NCI-H2029 treated with DMSO at 0.1 percent for 48 hours (cell line): Measurements from ENCODE around the gene LCN10.
"Not testable (repeated sequence)": the region's sequence is repeated elsewhere in the genome, so short reads cannot be mapped to it uniquely, and the experiment has no call there.

Experiments used
- DNase-seq: peaks from one replicate; lab custom pipeline; 2025; lab: John Stamatoyannopoulos, UW

Gene LCN10

DNA sequence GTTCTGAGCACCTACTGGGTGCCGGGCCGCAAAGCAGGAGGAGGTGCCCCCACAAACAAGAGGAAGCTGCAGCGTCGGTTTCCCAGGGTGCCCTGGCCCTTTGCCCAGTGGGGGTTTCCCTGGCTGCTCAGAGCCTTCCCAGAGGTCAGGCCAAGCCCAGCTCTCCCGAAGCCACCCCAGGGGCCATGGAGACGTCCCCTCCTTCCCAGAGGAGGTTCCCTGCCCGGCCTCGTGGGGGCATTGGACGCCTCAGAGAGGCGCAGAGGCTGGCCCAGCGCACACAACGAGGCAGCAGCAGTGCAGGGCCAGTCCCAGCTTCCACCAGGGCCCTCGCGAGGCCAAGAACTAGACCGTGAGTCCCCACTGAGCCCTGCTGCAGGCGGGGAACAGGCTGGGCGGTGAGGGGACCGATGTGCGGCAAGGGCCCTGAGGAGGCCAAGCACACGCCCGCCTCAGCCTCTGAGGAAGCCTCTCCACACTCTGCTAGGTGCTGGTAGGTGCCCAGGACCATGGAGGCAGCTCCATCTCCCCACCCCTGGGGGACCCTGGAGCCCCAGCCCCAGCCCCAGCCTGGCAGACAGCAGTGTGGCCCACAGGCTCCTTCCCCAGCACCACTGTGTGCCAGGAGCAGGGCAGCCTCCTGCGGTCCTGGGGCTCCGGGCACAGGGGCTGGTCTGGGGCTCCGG is 23.4 kb downstream of the LCN10 start:
- DNase-seq, result no peak

DNA sequence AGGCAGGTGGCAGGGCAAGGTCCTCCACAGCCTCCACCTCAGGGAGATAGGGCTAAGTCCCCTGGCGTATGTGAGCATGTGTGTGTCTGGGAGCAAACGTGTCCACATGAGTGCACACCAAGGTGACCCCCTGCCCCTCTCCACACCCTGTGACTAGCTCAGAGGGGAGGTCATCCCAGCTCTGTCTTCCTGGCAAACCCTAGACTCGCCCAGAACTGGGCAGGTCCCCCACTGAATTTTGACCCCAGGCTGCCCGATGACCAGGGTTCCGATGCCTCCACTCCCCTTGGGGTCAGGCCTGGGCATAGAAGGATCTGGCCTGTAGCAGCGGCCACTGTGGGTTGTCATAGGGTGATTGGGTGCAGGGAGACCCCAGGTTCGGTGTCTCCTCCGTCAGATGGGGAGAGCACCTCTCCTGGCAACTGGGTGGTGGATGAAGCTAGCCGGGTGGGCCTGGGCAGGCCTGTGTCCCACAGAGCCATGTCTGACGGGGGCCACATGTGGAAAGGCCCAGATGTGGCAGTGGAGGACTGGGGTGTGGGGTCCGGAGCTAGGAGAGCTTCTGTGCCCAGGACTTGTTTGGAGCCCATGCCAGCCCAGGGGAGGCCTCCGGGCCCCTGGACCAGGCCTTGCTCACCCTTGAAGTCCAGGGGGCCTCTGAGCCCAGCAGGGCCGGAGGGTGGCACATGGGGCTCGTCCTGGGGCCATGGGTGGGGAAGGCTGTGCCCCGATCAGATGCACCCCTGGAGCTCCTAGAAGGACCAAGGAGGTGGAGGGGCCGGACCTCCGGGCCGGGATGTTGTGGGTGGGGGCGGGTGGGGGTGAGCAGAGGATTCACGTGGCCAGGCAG is 24.2 kb downstream of the LCN10 start:
- no peak for DNase-seq

DNA sequence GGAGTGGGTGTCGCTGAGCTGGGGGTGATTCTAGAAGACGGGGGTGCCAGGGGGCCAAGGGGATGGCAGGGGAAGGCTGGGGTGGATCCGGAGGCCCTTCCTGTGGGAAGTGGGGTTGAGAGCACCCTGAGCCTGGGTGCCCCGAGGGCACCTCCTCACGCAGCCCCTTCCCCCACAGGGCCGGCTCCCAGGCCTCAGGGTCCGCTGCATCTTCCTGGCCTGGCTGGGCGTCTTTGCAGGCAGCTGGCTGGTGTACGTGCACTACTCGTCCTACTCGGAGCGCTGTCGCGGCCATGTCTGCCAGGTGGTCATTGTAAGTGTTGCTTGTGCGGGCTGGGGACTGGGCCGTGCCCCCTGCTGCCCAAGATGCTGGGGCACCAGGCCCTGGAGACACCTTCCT is 25.3 kb downstream of the LCN10 start:
- DNase-seq, result no peak

DNA sequence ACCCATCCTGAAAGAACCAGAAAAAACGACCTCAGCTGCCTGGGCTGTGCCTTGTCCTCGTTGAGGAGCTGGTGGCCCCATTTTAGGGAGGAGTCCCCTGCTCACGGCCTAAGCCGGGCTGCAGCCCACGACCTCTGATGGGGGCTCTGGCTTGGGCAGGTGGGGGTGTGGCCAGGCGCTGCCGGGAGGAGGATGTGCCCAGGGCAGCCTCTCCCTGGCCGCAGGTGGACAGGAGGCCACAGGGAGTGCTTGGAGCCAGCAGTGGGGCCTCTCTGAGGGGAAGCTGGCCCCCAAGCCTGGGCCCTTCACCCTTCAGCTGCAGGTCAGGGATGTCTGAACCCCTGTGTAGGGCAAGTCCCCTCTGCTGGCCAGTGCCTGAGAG is 27.9 kb downstream of the LCN10 start:
- DNase-seq, result no peak

DNA sequence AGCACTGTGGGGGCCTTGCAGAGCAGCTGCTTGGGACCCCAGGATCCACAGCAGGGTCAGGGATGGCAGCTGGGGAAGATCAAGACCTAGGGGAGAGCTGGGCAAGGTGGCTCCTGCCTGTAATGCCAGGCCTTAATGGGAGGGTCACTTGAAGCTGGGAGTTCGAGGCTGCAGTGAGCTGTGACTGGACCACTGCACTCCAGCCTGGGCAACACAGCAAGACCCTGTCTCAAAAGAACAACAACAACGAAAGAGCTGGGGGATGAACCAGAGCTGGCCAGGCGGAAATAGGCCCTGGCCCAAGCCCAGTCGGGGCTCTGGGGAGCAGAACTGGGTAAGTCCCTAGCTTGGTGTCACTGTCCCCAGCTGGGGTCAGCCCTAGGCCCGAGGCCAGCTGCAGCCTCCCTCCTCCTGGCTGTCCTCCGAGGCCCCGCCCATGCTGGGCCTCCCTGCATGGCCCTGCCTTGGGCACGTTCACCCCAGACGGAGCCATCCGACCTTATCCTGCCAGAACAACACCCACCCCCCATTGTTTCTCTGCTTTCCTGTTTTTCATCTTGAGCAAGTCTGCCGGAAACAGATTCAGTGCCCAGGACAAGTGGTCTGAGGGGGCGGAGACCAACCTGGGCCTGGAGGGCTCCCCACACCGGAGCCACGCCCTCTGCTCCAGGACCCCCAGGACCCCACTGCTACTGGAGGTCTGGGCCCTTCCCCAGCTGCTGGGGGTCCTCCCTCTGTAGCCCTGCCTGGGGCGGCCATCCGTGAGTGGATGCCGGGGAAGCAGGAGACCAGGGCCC is 28.4 kb downstream of the LCN10 start:
- no peak for DNase-seq

DNA sequence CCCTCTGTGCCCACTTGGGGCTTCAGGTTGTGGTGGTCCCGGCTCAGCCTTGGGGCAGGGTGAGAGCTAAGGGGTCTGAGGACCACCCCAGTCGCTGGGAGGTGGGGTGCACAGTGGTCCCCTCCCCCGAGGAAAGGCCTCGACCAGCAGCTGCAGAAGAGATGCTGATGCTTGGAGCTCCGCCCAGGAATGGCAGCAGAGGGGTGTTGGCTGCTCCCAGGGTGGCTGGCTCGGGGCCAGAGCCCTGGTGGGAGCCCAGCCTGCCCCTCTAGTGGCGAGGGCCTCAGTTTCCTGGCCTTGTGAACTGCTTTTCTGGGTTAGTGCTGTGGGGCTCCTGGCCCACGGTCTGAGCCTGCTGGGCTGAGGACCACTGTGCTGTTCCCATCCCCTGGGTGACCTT is 29.2 kb downstream of the LCN10 start:
- DNase-seq, result no peak

DNA sequence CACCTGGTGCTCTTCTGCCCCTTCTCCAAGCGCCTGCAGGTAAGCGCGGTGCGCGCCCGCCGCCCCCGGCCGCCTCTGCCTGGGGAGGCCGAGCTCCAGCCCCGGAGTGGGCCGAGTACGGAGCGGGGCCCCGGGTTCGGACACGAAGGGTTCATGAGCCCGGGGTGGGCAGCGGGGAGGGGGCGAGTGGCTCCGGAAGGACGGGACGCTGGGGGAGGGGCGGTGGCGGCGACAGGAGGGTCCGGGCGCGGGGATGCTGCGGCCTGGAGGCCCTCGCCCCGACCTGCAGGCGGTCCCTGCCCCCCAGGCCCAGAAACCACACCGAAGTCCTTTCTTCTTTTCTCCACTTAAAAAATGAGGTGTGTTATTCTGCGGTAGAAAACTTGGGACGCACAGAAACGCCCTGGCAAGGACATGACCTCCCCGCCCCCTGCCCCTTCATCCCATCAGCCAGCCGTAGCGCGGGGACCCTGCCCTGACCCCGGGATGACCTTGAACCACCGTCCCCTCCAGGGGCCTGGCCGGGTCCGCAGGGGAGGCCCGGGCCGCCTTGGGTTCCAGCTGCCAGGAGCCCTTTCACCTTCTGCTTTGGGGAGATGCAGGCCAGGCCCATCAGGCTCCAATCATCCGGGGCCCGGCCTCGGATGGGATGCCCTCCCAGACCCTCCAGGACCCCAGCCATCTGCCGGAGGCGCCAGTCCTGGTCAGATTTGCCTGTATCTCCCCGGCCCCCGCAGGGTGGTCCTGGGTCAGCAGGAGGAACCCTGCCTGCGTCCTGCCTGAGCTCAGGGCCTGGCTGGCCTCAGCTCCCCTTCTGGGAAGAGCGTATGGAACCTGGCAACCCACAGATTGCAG is 29.8 kb downstream of the LCN10 start:
- DNase-seq, result no peak

DNA sequence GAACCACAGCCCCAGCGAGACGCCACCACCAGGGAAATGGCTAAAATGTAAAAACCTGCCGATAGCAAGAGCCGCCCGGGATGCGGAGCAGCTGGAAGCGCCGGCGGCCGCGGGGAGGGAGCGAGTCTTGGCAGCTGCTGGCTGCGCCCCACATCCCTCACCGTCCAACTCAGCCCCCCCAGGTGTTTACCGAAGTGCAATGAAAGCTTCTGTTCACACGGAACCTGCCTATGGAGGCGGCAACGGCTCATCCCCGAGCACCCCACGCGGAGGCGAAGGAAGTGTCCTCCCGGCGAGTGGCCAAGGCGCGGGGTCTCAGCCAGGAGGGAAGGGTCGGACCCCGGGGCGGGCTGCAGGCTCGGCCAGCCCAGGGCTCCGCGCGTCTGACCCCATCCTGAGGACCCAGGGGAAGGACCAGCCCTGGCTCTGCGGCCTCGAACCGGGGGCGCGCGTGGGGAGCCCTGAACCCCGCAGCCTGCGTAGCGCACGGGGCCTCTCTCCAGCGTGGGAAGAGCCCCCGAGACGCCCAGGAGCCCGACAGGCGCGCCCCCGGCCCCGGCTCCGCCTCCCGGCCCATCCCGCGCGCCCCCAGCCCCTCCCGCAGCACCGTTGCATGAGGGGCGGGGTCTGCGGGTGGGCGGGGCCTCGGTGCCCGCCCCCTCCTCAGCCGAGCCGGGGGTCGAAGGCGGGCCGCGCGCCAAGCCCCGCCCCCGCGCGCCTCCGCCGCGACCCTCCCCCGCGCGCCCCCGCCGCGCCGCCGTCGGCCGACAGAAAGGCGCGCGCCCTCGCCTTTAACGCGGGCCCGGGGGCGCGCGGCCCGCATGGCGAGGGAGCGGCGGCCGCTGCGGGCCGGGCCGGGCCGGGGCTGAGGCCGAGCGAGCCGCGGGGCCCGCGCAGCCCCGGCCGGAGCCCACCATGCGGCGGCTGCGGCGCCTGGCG is 30.7 kb downstream of the LCN10 start, which contains the start of gene DIPK1B:
DIPK1B (plus strand) TSS at position 822 of the 939 bp plus-strand sequence; CDS start at position 916, 94 bp downstream.
- no peak for DNase-seq

DNA sequence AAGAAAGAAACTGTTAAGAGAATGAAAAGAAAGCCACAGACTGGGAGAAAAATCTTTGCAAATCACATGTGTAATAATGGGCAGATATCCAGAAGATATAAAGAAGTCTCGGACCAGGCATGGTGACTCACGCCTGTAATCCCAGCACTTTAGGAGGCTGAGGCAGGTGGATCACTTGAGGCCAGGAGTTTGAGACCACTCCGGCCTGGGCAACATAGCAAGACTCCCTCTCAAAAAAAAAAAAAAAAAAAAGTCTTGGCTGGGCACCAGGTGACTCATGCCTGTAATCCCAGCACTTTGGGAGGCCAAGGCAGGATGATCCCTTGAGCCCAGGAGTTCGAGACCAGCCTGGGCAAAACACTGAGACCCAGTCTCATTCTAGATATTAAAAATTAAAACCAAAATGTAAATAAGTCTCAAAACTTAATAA is 31.5 kb downstream of the LCN10 start:
- DNase-seq, result not testable (repeated sequence)

DNA sequence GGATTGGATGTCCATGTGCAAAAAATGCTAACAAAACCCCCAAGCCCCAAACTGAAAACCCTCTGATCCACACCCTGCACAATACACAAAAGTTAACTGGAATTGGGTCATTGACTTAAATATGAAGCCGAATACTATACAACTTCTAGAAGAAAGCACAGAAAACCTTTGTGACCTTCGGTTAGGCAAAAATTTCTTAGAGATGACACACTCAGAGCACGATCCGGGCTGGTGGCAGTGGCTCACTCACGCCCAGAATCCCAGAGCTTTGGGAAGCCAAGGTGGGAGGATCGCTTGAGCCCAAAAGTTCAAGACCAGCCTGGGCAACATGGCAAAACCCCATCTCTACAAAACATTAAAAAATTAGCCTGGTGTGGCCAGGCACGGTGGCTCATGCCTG is 32.2 kb downstream of the LCN10 start:
- DNase-seq, result no peak

DNA sequence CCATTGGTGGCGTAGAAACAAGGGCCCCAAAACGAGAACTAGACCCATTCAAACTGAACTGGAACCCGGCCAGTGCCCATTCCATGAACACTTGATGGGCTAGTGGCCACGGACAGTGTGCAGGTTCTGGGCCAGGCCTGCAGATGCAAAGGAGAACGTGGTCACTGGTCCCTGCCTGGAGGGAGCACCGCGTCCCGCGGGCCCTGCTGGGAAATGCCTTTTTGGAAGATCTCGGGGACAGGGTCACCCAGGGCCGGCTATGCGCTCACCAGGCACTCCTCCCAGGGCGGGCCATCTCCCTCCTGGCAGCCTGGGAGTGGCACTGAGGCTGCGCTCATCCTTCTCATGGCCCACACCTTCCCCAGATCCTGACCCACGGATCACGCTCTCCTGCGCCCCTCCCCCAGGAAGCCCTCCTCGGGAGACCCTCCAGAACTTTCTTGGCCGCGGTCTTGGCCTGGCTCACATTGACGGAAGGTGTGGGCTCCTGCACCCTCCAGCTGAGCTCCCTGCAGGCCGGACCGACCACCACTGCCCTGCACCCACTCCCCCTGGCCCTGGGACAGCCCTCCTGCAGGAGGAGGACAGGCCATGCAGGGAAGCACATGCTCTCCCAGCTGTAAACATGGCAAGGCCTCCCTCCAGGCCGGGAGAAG is 33.2 kb downstream of the LCN10 start:
- no peak for DNase-seq

DNA sequence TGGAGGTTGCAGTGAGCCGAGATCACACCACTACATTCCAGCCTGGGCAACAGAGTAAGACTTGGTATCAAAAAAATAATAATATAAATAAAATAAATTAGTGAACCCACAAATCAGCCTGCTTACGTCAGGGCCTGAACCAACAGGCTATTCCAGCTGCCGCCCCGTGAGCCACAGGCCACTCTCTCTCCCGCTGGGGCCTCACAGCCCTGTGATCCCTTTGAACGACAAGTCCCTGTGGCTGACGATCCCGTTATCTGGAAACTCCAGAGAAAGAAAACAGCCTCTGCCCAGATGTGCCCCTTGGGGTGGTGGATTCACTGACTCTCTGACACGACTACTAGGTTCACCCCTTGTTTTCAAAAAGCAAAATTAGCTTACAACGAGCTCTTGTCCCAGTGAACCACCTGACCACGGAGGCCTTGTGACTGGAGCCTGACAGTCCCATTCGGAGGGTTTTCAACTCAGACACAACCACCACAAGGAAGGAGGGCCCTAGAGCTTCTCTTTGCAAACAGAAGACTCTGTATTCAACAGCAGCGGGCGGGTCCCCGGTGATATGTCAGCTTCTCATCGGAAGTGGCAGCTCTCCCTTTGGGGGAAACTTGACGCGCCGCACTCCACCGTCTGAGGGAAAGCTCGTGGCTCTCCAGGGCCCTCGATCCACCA is 34.8 kb downstream of the LCN10 start:
- no peak for DNase-seq

DNA sequence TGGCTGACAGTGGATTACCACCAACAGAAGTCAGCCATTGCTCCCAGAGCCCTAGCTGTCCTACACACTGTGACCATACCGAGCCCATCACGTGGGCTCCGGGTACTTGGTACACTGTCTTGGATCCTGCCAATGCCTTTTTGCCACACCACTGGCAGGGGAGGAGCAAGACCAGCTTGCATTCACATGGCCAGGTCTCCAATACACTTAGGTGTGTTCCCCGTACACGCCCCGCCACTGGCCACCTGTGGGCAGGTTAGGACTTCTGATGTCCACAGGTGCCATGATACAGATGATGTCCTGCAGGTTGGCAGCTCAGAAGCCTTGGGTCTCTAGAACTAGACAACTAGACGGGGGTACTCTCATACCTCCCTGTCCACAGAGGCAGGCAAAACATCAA is 35.7 kb downstream of the LCN10 start:
- no peak for DNase-seq

DNA sequence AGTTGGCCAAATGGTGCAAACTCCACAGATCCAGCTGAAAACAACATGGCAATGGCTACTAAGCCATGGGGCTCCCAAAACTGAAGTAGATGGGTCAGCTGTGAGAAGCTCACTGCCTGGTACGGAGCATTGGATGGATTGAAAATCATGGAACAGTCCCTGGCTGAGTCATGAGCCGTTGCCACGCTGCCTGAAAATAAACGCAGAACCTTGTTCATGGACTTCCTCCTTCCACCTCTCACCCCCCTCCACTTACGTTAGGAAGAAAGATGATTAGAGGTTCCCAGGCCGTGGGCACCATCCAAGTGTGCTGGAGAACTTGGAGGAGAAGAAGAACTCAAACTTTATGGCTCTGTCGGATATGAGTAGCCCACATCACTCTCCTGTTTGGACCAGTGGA is 37.2 kb downstream of the LCN10 start:
- DNase-seq, result no peak

DNA sequence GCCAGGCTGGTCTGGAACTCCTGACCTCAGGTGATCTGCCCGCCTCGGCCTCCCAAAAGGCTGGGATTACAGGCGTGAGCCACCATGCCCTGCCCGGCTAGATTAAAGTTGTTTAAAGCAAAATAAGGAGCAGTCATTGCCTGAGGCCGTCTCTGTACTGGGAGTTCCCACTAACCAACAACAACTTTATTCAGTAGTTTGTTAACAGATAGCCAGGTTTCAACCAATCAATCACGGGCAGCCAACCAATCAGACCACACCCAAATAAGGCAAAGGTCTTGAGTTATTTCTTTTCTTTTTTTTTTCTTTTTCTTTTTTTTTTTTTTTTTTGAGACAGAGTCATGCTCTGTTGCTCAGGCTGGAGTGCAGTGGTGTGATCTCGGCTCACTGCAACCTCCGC is 38.0 kb downstream of the LCN10 start:
- not testable (repeated sequence) for DNase-seq

DNA sequence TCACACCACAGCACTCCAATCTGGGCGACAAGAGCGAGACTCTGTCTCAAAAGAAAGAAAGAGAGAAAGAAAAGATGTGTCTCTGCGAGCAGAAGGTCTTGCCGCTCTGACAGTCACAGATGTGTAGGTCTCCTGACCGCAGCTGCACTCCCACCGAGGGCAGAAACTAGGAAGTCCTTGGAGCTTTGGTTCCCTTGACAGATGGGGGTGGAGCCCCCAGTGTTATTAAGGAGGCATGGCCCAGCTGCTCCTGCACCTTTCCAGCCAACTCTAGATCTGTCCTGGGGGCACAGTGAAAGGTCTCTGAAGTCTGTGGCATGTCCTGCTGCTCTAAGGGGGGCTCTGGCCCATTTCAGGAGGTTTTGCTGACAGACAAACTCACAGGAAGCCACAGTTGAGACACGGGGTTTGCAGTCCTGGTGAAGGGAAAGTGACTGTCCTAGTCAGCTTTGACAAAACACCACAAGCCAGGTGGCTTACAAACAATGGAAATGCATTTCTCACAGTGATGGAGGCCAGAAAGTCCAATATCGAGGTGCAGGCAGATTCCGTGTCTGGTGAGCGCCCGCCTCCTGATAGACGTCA is 39.4 kb downstream of the LCN10 start:
- no peak for DNase-seq

DNA sequence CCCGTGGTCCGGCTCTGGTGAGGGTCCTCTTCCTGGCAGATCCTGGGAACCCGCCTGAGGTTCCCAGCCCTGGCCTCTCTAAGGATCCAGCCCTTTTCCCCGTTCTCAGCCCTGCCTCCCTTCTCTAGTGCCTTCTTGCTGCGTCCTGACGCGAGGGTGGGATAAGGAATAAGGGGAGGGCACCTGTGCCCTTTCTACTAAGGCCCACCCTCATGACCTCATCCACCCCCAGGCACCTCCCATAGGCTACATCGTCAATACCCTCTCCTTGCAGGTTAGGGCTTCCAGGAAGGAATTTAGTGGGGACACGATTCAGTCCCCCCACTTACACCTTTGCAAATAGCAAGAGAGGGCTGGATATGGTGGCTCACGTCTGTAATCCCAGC is 41.1 kb downstream of the LCN10 start:
- DNase-seq, result no peak

DNA sequence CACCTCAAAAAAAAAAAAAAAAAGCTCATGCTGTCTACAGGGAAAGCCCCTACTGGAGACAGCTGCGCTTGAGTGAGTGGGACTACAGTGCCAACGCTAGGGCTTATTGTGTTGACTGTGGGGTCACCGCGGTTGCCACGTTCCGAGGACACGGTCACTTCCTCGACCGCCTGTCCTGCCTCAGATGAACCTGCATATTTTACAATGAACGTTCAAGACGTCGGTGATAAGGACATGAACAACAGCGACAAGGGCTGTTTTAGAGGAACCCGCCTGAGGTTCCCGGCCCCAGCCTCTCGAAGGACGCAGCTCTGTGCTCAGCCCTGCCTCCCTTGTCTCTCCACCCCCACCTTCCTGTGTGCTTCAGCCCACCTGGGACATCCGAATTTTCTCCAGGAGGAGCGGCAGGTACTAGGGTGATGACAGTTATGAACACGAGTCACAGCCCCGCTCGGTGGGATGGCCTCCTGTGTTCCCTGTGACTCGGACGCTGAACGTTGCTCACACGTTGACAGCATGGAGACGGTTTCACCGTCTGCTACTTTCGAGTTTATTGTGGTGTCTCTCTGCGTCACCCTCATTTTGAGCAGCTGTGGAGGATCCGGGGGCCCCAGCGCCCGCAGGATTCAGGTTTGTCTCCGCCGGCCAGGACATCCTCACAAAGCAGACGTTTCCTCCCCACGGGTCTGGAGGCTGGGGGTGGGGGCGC is 41.6 kb downstream of the LCN10 start:
- DNase-seq, result no peak
